GM12878 (cell line): ENCODE results near the gene CORO7. TPM values are rescaled to one million over a fixed set of nuclear protein-coding genes. Genes with fewer than 3 reads are reported as not detected.

Source experiments
- ATAC-seq: fragments of 200-7000 bp; cut with Tn5 transposase; 3 replicates; pipeline ENCODE4 v1.9.1; 2020; ENCODE audit warnings: mild to moderate bottlenecking, moderate library complexity
- BruUV-seq: library from RNA; stranded (reverse); fragments of 400-500 nt; replicated peaks from 2 replicates; lab custom pipeline; 2021; lab: Mats Ljungman, UMichigan
- CTCF ChIA-PET: fragments of 300-600 bp; sonication (Branson Sonifier 250); formaldehyde crosslinking; extraction: SDS; loops from one replicate; lab custom pipeline; 2021; ENCODE audit warnings: inconsistent platforms; lab: Yijun Ruan, JAX
- POLR2A ChIA-PET: fragments of 350-600 bp; formaldehyde crosslinking; extraction: SDS; loops from one replicate; lab custom pipeline; 2021; ENCODE audit warnings: inconsistent platforms; lab: Charles Lee
- RAD21 ChIA-PET: fragments of 300-600 bp; sonication (Branson Sonifier 250); formaldehyde crosslinking; loops from one replicate; lab custom pipeline; 2023; ENCODE audit warnings: antibody characterized with exemption; ENCODE audit not compliant: unreplicated experiment; lab: Charles Lee
- SMC1A ChIA-PET: fragments of 300-600 bp; sonication (Branson Sonifier 250); formaldehyde crosslinking; loops from one replicate; lab custom pipeline; 2023; ENCODE audit not compliant: unreplicated experiment, uncharacterized antibody; lab: Charles Lee
- DNase-seq: peaks from one replicate; pipeline ENCODE4 v3.0.0-alpha.2; 2011; ENCODE audit warnings: low read depth, low spot score
- FAIRE-seq: peaks from 3 replicates; lab custom pipeline; 2011; peaks lifted over from hg19 to GRCh38; lab: Jason Lieb, UNC
- H2AFZ ChIP-seq: 2 replicates; pipeline ENCODE4 v1.6.0; 2011; ENCODE audit warnings: low read depth, low read length, control low read depth; ENCODE audit not compliant: control insufficient read depth
- H3K27ac ChIP-seq: 2 replicates; pipeline ENCODE4 v1.5.1; 2011; ENCODE audit warnings: control low read depth; ENCODE audit not compliant: control insufficient read depth, insufficient read depth
- H3K27me3 ChIP-seq, 2 experiments: replicated peaks in 1 of 2; 2 replicates each; pipeline versions ENCODE4 v1.6.0 to v1.6.1; 2011; ENCODE audit warnings: low read length in 1 of 2; ENCODE audit not compliant: control insufficient read depth in 2 of 2, insufficient read depth in 2 of 2
- H3K36me3 ChIP-seq, 2 experiments: 2 replicates each; pipeline ENCODE4 v1.5.1; 2011; ENCODE audit warnings: low read length in 1 of 2; ENCODE audit not compliant: control insufficient read depth in 2 of 2, insufficient read depth in 2 of 2
- H3K4me1 ChIP-seq: 2 replicates; pipeline ENCODE4 v1.6.1; 2011; ENCODE audit warnings: mild to moderate bottlenecking, low read length, moderate library complexity, mixed read lengths; ENCODE audit not compliant: control insufficient read depth, insufficient read depth
- H3K4me2 ChIP-seq: 2 replicates; pipeline ENCODE4 v1.6.0; 2011; ENCODE audit warnings: control low read depth; ENCODE audit not compliant: control insufficient read depth, insufficient read depth
- H3K4me3 ChIP-seq: fragments of 200-600 bp; sonication (generic); 2 replicates; pipeline ENCODE4 v1.5.1; 2016
- H3K79me2 ChIP-seq: 2 replicates; pipeline ENCODE4 v1.6.0; 2011; ENCODE audit warnings: low read length; ENCODE audit not compliant: control insufficient read depth, insufficient read depth
- H3K9ac ChIP-seq: 2 replicates; pipeline ENCODE4 v1.8.0; 2011; ENCODE audit warnings: low read length, control low read depth, mixed read lengths; ENCODE audit not compliant: control insufficient read depth, insufficient read depth
- H3K9me3 ChIP-seq: replicated peaks from 3 replicates; pipeline ENCODE4 v1.5.1; 2011; ENCODE audit warnings: mild to moderate bottlenecking, low read length; ENCODE audit not compliant: control insufficient read depth, insufficient read depth
- H4K20me1 ChIP-seq: 2 replicates; pipeline ENCODE4 v1.6.0; 2011; ENCODE audit not compliant: control insufficient read depth, insufficient read depth
- ATF7 ChIP-seq: fragments of 450-650 bp; IDR thresholded peaks from 2 replicates; pipeline ENCODE4 v1.6.1; 2016; ENCODE audit warnings: low read depth, mild to moderate bottlenecking
- CEBPB ChIP-seq, 2 experiments: fragments of 150-350 bp in 1 of 2; IDR thresholded peaks; 2 replicates each; pipeline ENCODE4 v1.6.1; 2012 to 2014; ENCODE audit warnings: low read depth in 2 of 2, low read length in 2 of 2, borderline replicate concordance in 1 of 2, inconsistent platforms in 1 of 2
- GABPA ChIP-seq: IDR thresholded peaks from 2 replicates; pipeline ENCODE4 v1.6.1; 2014; ENCODE audit warnings: antibody characterized with exemption, low read depth, mild to moderate bottlenecking, inconsistent platforms
- IRF3 ChIP-seq: fragments of 450-650 bp; IDR thresholded peaks from 2 replicates; pipeline ENCODE4 v1.6.1; 2014; ENCODE audit warnings: mild to moderate bottlenecking
- POLR2A ChIP-seq: IDR thresholded peaks from 2 replicates; pipeline ENCODE4 v1.6.1; 2011; ENCODE audit warnings: low read depth, mild to moderate bottlenecking, low read length
- REST ChIP-seq: IDR thresholded peaks from 2 replicates; pipeline ENCODE4 v1.6.1; 2012; ENCODE audit warnings: mild to moderate bottlenecking, low read depth, low read length
- SMAD5 ChIP-seq: IDR thresholded peaks from 2 replicates; pipeline ENCODE4 v1.6.1; 2016; ENCODE audit warnings: antibody characterized with exemption, low read depth
- USF1 ChIP-seq: IDR thresholded peaks from 2 replicates; pipeline ENCODE4 v1.6.1; 2011; ENCODE audit warnings: borderline replicate concordance, low read depth, mild to moderate bottlenecking, moderate library complexity, mixed read lengths, low read length; ENCODE audit not compliant: insufficient read depth; ENCODE audit errors: extremely low read length
- ZBED1 ChIP-seq: IDR thresholded peaks from 2 replicates; pipeline ENCODE4 v1.6.1; 2016; ENCODE audit warnings: borderline replicate concordance
- ZBTB4 ChIP-seq: fragments of 450-650 bp; formaldehyde crosslinking; IDR thresholded peaks from 2 replicates; pipeline ENCODE4 v1.4.0; 2022; ENCODE audit warnings: mild to moderate bottlenecking, moderate library complexity
- ZNF592 ChIP-seq: fragments of 450-650 bp; IDR thresholded peaks from 2 replicates; pipeline ENCODE4 v1.6.1; 2017; ENCODE audit warnings: mild to moderate bottlenecking, moderate library complexity
- WGBS: methylation state at CpG from one replicate; pipeline ENCODE4 v1.1.6; 2016; ENCODE audit warnings: low lambda C conversion rate; ENCODE audit not compliant: insufficient replicate concordance, insufficient coverage; ENCODE audit errors: missing lambda C conversion rate; 5-methylcytosine and 5-hydroxymethylcytosine counted together
- in situ Hi-C: fragments of 300-500 bp; cut with MboI; formaldehyde crosslinking; loops from 9 replicates; pipeline ENCODE4 v1.14.3; 2018; ENCODE audit warnings: mixed read lengths
- intact Hi-C: fragments of 100-400 bp; cut with micrococcal nuclease; formaldehyde crosslinking; loops from one replicate; pipeline ENCODE4 v1.14.2; 2022; ENCODE audit not compliant: unreplicated experiment
- polyA plus RNA-seq, 11 experiments: library from polyadenylated mRNA; depleted of rRNA in 4 of 11; unstranded in 6 of 11; stranded (reverse) in 5 of 11; fragments of >200 nt; fragmentation: Nextera tagmentation in 4 of 11; fragmentation: Illumina TruSeq in 1 of 11; extraction: Ambion mirVana in 4 of 11; extraction: Trizol in 1 of 11; gene quantifications; 1 replicate in 1 of 11; 2 replicates in 10 of 11; pipeline versions ENCODE4 v1.2.1 to v1.2.3, GENCODE V29; 2011 to 2016; ENCODE audit warnings: inconsistent platforms in 2 of 11, missing spikeins in 2 of 11, low read depth in 1 of 11
- total RNA-seq, 4 experiments: library from RNA; depleted of rRNA in 3 of 4; stranded (reverse); fragments of >200 nt in 3 of 4; fragmentation: Illumina TruSeq in 1 of 4; extraction: Trizol in 1 of 4; gene quantifications; 2 replicates each; pipeline versions ENCODE4 v1.2.1 to v1.2.3, GENCODE V29; 2013 to 2021

The CORO7 gene
- total and polyA plus RNA-seq, 10 of the 15 experiments (the other 5 are each of a cell fraction or from before 2014, with no cell fraction given): 0.64 to 89.2 (median 43.7) TPM

GRCh38 chr16:4454623-4455022, 38.2 kb upstream of the CORO7 start:
- intact Hi-C loops (no loop called here), in situ Hi-C loops (no loop called here)
- Histone ChIP-seq H2AFZ (no peak overlapping the region), H3K9me3 (no peaks in the 10 kb centered on the region), H3K9ac (no peak overlapping the region), H3K79me2 (no peaks in the 10 kb centered on the region), H3K4me2 (no peak overlapping the region), H4K20me1 (no peaks in the 10 kb centered on the region; the same call in 1 of the 2 replicates), H3K27me3 (no peaks in the 10 kb centered on the region), H3K27ac (no peak overlapping the region), H3K36me3 (peaks cover 19 to 22% of the 10 kb centered on the region in 2 experiments; a peak in 3 of 4 replicates), H3K4me1 (no peaks in the 10 kb centered on the region), H3K4me3 (no peak overlapping the region)
- ATAC-seq (no peak), FAIRE-seq (no peak), DNase-seq (no peak)
- RAD21 ChIA-PET: no interaction called here
- POLR2A ChIA-PET: no interaction called here
- SMC1A ChIA-PET: no interaction called here
- CTCF ChIA-PET: no interaction called here
- no TSS peak for BruUV-seq
- WGBS: 88% methylated on average over 9 of the region's 9 CpGs
- no peak for TF ChIP-seq ZBED1
- no peak for TF ChIP-seq USF1
- TF ChIP-seq REST: peak; percentile 70
- no peak for TF ChIP-seq ZBTB4 (CRISPR knock-in tag)
- TF ChIP-seq ATF7: no peak
- no peak for TF ChIP-seq CEBPB (IDR thresholded peaks at IDR 0.05; ENCODE audit: borderline replicate concordance in 1 of 2, low read depth in 2 of 2, low read length in 2 of 2)
- no peak for TF ChIP-seq ZNF592
- TF ChIP-seq POLR2A: 0 out of 2 replicates have a peak, but pooled peaks have one; percentile 21
- TF ChIP-seq SMAD5: no peak
- TF ChIP-seq IRF3: no peak
- no peak for TF ChIP-seq GABPA
